Subcutaneous adipose tissue (tissue), 4 donors: ENCODE measurements around the gene IFI44. TPM values are rescaled to one million over a fixed set of nuclear protein-coding genes. Genes with fewer than 3 reads are reported as not detected.

Experiments
- total RNA-seq, 4 donors: library from RNA; depleted of rRNA; stranded (reverse); fragments of >200 nt; gene quantifications; one replicate each; pipeline ENCODE4 v1.1.0, GENCODE V29; 2016
- TF ChIP-seq, protein P1 (sequence below): fragments of 450-650 bp; IDR thresholded peaks from one replicate; pipeline ENCODE4 v1.5.1; 2016; ENCODE audit warnings: low read depth, mild to moderate bottlenecking, control low read depth, antibody characterized with exemption, moderate library complexity

IFI44 gene
- total RNA-seq, 4 donors from 2014 or later = 30.2 to 57.8 (median 38.7) TPM

DNA sequence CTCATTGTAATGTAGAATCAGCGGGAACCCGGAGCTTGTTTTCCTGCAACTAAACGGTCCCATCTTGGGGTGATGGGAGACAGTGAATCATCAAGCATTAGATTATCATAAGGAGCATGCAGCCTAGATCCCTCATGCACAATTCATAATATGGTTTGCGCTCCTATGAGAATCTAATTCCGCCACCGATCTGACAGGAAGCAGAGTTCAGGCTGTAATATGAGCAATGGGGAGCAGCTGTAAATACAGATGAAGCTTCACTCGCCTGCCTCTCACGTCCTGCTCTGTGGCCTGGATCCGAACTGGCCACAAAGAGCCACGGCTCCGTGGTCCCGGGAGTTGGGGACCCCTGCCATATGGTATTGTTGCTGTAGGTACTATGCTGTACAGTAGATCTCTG lies 1.6 kb downstream of the IFI44 start:
- TF ChIP-seq, protein P1, sequence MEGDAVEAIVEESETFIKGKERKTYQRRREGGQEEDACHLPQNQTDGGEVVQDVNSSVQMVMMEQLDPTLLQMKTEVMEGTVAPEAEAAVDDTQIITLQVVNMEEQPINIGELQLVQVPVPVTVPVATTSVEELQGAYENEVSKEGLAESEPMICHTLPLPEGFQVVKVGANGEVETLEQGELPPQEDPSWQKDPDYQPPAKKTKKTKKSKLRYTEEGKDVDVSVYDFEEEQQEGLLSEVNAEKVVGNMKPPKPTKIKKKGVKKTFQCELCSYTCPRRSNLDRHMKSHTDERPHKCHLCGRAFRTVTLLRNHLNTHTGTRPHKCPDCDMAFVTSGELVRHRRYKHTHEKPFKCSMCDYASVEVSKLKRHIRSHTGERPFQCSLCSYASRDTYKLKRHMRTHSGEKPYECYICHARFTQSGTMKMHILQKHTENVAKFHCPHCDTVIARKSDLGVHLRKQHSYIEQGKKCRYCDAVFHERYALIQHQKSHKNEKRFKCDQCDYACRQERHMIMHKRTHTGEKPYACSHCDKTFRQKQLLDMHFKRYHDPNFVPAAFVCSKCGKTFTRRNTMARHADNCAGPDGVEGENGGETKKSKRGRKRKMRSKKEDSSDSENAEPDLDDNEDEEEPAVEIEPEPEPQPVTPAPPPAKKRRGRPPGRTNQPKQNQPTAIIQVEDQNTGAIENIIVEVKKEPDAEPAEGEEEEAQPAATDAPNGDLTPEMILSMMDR = no peak

DNA sequence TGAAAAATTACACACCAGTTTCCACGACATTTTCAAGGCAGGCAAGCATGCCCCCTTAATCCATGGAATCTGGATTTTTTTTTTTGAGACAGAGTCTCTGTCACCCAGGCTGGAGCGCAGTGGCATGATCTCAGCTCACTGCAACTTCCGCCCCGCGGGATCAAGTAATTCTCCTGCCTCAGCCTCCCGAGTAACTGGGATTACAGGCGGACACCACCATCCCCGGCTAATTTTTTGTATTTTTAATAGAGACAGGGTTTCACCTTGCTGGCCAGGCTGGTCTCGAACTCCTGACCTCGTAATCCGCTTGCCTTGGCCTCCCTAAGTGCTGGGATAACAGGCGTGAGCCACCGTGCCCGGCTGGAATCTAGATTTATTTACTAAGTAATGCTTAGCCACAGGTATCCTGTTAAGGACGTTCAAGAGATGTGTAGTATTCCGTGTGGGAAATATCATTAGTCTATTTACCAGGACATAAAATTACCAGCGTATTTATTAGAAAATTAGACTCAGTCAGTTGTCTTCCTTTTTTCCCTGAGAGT lies 2.5 kb downstream of the IFI44 start:
- TF ChIP-seq, protein P1 = no peak

DNA sequence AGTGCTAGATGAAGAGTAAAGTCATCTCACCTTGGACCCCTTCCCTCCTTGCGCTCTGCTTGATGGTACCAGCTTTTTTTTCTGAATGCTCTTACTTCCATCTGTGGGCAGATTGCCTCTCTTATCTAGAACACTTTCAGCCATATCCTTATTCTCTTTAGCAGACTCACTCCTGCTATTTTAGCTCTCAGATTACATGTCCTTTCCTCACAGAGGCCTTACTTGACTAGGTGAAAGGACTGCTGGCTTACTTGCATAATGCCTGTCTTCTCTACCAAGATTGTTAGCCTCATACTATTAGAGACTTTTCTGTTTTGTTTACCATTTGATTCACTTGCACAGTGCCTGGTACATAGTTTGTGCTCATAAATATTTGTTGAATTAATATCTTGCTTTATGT lies 9.3 kb downstream of the IFI44 start:
- TF ChIP-seq, protein P1 = no peak

DNA sequence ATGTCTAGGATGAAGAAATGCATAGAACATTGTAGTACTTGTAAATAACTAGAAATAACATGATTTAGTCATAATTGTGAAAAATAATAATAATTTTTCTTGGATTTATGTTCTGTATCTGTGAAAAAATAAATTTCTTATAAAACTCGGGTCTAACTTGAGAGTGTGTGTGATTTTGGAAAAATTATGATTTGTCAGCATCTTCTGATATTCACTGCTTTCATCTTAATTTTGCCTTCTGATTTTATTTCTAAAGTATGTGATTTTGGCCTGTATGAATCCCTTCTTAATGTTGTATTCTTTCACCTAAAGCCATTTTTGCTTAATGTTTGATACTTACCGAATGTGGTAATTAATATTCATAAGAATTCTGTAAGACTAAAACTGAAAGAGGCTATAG lies 14.3 kb downstream of the IFI44 start:
- TF ChIP-seq, protein P1 = no peak

DNA sequence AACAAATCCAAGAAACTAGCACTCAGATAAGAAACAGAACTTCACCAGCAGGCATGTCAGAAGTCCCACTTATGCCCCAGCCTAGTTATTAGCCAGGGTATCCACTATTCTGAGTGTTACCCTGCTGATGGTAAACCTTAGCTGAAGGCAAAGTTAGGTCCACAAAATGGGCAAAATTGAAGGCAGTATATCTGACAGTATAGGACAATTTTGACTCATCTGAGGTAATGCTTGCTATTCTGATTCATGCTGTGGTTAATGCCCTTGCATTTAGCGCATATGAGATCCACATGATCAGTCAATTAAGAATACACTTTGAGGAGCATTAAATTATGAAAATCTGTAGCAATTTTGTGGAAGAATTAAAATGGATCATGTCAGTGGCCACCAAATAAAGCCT lies 15.1 kb downstream of the IFI44 start:
- TF ChIP-seq, protein P1 = no peak

DNA sequence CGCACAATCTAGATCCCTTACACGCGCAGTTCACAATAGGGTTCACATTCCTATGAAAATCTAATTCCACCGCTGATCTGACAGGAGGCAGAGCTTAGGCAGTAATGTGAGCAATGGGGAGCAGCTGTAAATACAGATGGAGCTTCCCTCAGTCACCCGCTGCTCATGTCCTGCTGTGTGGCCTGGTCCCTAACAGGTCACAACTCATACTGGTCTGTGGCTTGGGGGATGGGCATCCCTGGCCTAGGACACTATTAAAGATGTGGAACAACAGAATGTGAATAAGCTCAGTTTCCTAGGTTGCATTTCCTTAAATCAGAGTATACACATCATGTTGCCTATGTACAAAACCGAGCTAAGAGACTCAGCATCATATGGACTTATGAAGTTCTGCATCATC lies 16.2 kb downstream of the IFI44 start:
- TF ChIP-seq, protein P1 = no peak

DNA sequence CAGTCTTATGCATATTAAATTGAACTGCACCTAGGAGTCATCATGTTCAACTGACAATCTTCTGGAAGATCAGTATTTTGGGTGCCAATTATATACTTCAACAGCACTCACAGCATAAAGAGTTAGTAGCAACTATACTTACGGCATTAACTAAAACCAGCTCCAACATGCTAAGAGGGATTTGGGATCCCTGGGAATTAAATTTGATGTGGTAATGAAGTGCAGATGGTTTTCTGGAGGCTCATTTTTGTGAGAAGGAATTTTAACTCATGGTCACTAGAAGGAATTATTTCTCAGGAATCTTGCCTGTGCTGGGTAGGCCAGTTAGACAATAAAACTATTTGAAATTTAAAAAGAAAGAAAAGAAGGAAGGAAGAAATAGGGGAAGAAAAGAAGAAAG lies 18.3 kb downstream of the IFI44 start:
- TF ChIP-seq, protein P1 = no peak
